ENCODE data around the gene GPR87.

The GPR87 gene

DNA sequence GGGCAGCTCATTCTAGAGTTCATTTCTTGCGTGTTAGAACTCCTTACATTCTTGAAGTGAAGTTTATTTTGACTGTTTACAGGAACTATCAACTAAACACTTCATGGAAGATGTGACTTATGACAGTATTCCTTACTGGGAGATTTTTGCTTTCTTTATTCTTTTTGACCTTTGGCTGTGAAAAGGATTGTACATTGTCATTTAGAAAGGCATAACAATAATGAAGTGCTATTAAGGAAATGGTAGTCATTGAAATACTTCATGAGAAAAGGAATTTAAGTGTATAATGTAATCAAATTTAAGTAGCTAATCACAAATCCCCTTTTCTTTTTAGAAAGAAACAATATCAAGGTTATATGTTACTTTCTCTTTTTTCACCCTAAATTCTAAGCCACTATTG is 49.6 kb downstream of the GPR87 start:
- Histone ChIP-seq H3K27ac (ENCODE audit: low read depth, low read length) (no peak overlapping the region), H3K79me2 (ENCODE audit: control insufficient read depth, insufficient read depth, low read length, unreplicated experiment) (no peaks in the 10 kb centered on the region), H3K4me1 (ENCODE audit: control insufficient read depth, insufficient read depth, low read length, unreplicated experiment) (no peaks in the 10 kb centered on the region), H3K27me3 (ENCODE audit: insufficient read depth, low read length) (no peaks in the 10 kb centered on the region), H2AFZ (ENCODE audit: low read length, unreplicated experiment) (no peak overlapping the region), H3K4me3 (ENCODE audit: low read depth, low read length) (no peak overlapping the region), H3K36me3 (ENCODE audit: insufficient read depth, low read length) (no peaks in the 10 kb centered on the region)

DNA sequence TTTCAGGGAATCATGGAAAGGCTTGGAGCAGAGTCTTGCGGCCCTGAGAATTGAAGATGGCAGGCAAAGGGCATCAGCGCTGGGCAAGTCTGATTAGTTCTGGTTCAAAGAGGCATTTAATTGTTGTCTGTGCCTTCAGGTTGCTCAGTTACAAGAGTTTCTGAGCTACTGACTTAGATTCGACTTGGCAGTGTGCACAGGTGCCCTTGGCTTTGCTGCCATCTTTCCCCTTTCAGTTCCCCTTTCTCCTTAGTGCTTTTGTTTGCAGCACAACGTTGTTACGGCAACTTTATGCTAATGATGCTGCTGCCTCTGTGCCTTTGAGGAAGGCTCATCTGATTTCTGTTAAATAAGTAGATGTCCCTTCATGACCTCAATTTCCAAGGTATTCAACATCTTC is 50.8 kb downstream of the GPR87 start:
- H2AFZ ChIP-seq (ENCODE audit: low read length, unreplicated experiment): no peak overlapping the region
- H3K4me1 ChIP-seq (ENCODE audit: control insufficient read depth, insufficient read depth, low read length, unreplicated experiment): no peaks in the 10 kb centered on the region
- H3K27ac ChIP-seq (ENCODE audit: low read depth, low read length): no peak overlapping the region
- H3K27me3 ChIP-seq (ENCODE audit: insufficient read depth, low read length): no peaks in the 10 kb centered on the region
- H3K79me2 ChIP-seq (ENCODE audit: control insufficient read depth, insufficient read depth, low read length, unreplicated experiment): no peaks in the 10 kb centered on the region
- H3K36me3 ChIP-seq (ENCODE audit: insufficient read depth, low read length): no peaks in the 10 kb centered on the region
- H3K4me3 ChIP-seq (ENCODE audit: low read depth, low read length): no peak overlapping the region

DNA sequence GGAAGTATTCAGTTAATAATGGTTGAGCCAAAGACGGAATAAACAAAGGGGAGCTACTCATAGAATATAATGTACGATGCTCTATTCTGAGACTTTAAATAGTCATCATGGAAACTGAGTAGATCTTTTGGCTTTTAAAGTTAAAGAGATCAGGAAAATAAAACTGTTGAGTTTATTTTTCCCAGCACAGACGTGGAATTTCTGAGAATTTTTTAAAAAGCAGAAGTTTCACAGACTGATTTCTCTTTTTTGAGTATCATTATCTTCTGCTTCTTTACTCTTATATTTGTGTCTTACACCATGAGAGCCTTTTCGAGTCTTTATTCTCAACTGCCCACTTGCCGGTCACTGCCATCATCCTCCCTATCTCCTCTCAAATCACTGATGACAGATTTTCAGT is 51.5 kb downstream of the GPR87 start:
- Histone ChIP-seq H2AFZ (ENCODE audit: low read length, unreplicated experiment) (no peak overlapping the region), H3K27me3 (ENCODE audit: insufficient read depth, low read length) (no peaks in the 10 kb centered on the region), H3K79me2 (ENCODE audit: control insufficient read depth, insufficient read depth, low read length, unreplicated experiment) (no peaks in the 10 kb centered on the region), H3K4me1 (ENCODE audit: control insufficient read depth, insufficient read depth, low read length, unreplicated experiment) (no peaks in the 10 kb centered on the region), H3K36me3 (ENCODE audit: insufficient read depth, low read length) (no peaks in the 10 kb centered on the region), H3K4me3 (ENCODE audit: low read depth, low read length) (no peak overlapping the region), H3K27ac (ENCODE audit: low read depth, low read length) (no peak overlapping the region)

DNA sequence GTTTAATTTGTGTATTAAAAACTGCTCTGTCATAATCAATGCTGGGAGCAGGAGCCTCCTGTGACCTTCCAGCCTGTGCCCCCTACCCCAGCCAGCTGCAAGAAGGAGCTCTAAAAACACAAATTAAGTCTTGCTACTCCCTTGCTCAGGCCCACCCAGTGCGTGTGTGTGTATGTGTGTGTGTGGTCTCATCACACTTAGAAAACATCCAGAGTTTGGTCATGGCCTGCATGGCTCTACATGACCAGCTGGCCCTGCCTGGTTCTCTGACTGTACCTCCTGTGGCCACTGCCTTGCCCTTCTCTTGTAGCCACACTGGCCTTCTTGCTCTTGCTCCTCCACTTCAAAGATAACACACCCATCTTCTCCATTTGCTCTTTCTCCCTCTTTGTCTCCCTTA is 52.0 kb downstream of the GPR87 start:
- no peaks in the 10 kb centered on the region for H3K79me2 ChIP-seq (ENCODE audit: control insufficient read depth, insufficient read depth, low read length, unreplicated experiment)
- H3K27me3 ChIP-seq (ENCODE audit: insufficient read depth, low read length): no peaks in the 10 kb centered on the region
- H2AFZ ChIP-seq (ENCODE audit: low read length, unreplicated experiment): no peak overlapping the region
- no peaks in the 10 kb centered on the region for H3K4me1 ChIP-seq (ENCODE audit: control insufficient read depth, insufficient read depth, low read length, unreplicated experiment)
- H3K4me3 ChIP-seq (ENCODE audit: low read depth, low read length): no peak overlapping the region
- no peak overlapping the region for H3K27ac ChIP-seq (ENCODE audit: low read depth, low read length)
- H3K36me3 ChIP-seq (ENCODE audit: insufficient read depth, low read length): no peaks in the 10 kb centered on the region

DNA sequence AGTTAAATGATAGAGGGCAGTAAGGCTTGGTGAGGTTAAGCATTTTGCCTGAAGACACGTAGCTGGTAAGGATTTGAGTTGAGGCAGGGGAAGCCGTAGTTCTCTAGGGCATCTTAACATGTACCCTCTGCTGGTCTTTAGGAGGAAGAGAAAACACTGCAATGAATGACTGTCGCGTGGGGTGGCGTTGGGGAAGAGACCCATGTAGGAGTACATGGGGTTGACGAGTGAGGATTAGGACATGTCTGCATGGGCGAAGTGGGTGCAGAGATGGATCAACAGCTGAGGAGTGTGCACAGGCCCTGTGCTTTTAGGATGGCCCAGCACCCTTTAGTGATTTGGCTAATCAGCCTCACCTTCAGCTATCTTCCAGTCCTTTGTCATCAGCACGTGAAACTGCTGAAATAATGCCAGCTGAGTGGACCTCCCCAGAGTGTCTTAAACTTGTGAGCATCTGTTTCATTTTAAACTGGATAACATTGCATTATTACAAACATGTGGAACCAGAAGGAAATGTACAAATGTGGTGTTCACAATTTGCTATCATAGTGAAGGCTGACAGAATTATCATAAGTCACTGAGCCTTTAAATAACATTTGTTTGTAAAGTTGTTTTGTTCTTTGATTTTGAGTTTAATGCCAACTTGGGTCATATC is 53.6 kb downstream of the GPR87 start:
- H2AFZ ChIP-seq (ENCODE audit: low read length, unreplicated experiment): no peak overlapping the region
- no peak overlapping the region for H3K4me3 ChIP-seq (ENCODE audit: low read depth, low read length)
- H3K36me3 ChIP-seq (ENCODE audit: insufficient read depth, low read length): no peaks in the 10 kb centered on the region
- no peaks in the 10 kb centered on the region for H3K27me3 ChIP-seq (ENCODE audit: insufficient read depth, low read length)
- H3K79me2 ChIP-seq (ENCODE audit: control insufficient read depth, insufficient read depth, low read length, unreplicated experiment): no peaks in the 10 kb centered on the region
- no peaks in the 10 kb centered on the region for H3K4me1 ChIP-seq (ENCODE audit: control insufficient read depth, insufficient read depth, low read length, unreplicated experiment)
- H3K27ac ChIP-seq (ENCODE audit: low read depth, low read length): no peak overlapping the region

DNA sequence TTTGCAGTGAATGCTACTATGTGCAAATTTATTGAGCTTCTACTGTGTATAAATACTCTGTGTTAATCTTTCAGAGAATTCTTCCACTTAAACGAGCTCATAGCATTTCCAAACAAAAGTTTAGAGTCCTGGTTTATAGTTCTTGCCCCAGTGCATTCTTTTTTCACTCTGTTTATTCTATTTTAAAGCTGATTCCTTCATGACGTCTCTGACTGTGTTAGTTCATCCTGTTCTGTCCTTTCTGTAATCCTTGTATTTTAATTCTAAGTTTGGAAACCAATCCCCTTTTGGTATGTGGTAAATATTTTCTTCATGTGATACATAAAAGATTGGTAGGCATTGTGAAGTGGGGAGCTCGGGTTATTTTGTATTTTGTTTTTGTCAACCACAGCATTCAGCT is 57.0 kb downstream of the GPR87 start:
- Histone ChIP-seq H3K27me3 (ENCODE audit: insufficient read depth, low read length) (no peaks in the 10 kb centered on the region), H3K79me2 (ENCODE audit: control insufficient read depth, insufficient read depth, low read length, unreplicated experiment) (no peaks in the 10 kb centered on the region), H3K4me1 (ENCODE audit: control insufficient read depth, insufficient read depth, low read length, unreplicated experiment) (no peaks in the 10 kb centered on the region), H3K27ac (ENCODE audit: low read depth, low read length) (no peak overlapping the region), H3K4me3 (ENCODE audit: low read depth, low read length) (no peak overlapping the region), H3K36me3 (ENCODE audit: insufficient read depth, low read length) (no peaks in the 10 kb centered on the region), H2AFZ (ENCODE audit: low read length, unreplicated experiment) (no peak overlapping the region)

DNA sequence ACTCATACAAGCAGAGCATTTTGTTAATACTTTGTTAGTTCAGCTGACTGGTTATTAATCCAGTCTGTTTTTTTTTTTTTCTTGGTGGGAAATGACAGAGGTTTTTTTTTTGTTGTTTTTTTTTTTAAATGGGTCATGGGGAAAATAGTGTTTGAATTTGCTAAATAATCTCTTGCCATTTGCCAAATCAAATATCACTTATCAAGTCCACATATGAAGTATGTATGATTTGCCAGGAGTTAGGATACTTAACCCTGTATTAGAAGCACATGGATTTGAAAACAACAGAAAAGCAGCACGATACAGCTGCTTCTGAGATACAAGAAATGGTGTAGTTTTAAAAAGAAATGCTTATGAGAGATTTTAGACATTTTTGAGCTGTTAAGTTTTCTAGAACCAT is 59.9 kb downstream of the GPR87 start:
- Histone ChIP-seq H3K36me3 (ENCODE audit: insufficient read depth, low read length) (no peaks in the 10 kb centered on the region), H3K27ac (ENCODE audit: low read depth, low read length) (no peak overlapping the region), H3K4me1 (ENCODE audit: control insufficient read depth, insufficient read depth, low read length, unreplicated experiment) (no peaks in the 10 kb centered on the region), H3K27me3 (ENCODE audit: insufficient read depth, low read length) (no peaks in the 10 kb centered on the region), H3K79me2 (ENCODE audit: control insufficient read depth, insufficient read depth, low read length, unreplicated experiment) (no peaks in the 10 kb centered on the region), H2AFZ (ENCODE audit: low read length, unreplicated experiment) (no peak overlapping the region), H3K4me3 (ENCODE audit: low read depth, low read length) (no peak overlapping the region)

DNA sequence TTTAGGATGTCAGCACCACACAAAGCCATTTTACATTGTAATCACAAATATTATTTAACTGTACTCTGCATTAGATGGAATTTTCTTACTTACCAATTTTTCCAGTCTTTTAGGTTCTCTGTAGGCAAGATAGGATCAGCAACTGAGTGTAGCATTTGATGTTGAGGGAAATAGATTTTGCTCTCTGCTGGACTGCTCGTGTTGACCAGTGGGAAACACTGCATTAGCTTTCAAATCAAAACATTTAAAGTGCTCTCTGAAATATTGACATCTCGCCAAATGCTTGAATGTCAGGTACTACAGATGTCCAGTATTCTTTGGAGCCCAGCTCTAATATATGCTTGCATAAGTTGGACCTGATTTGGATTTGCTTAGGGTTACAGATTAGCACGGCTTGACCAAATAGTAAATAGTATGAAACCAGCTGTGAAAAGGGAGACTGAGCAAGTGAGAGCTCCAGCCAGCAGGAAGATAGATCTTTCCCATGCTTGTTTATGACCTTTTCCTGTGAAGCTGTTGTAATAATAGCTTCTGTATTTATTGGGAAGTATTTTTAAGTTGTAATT is 67.8 kb downstream of the GPR87 start:
- H3K27ac ChIP-seq (ENCODE audit: low read depth, low read length): no peak overlapping the region
- H2AFZ ChIP-seq (ENCODE audit: low read length, unreplicated experiment): peak overlapping the region; percentile 1
- no peaks in the 10 kb centered on the region for H3K27me3 ChIP-seq (ENCODE audit: insufficient read depth, low read length)
- no peaks in the 10 kb centered on the region for H3K36me3 ChIP-seq (ENCODE audit: insufficient read depth, low read length)
- H3K4me3 ChIP-seq (ENCODE audit: low read depth, low read length): no peak overlapping the region
- no peaks in the 10 kb centered on the region for H3K79me2 ChIP-seq (ENCODE audit: control insufficient read depth, insufficient read depth, low read length, unreplicated experiment)
- no peaks in the 10 kb centered on the region for H3K4me1 ChIP-seq (ENCODE audit: control insufficient read depth, insufficient read depth, low read length, unreplicated experiment)

Measured in ACC112 (cell line).